Endothelial cell of umbilical vein (primary cell): ENCODE measurements around the gene NEK7. TPM values are rescaled to one million over a fixed set of nuclear protein-coding genes. Genes with fewer than 3 reads are reported as not detected.

ENCODE experiments used
- BruUV-seq: library from RNA; stranded (reverse); fragments of 400-500 nt; replicated peaks from 2 replicates; lab custom pipeline; 2021; lab: Mats Ljungman, UMichigan
- CTCF ChIA-PET: fragments of 300-600, 350-600 bp; sonication (Branson Sonifier 250); formaldehyde crosslinking; loops from one replicate; lab custom pipeline; 2021; ENCODE audit warnings: antibody characterized with exemption, inconsistent platforms; lab: Charles Lee
- POLR2A ChIA-PET: fragments of 300-600, 350-600 bp; sonication (Branson Sonifier 250); formaldehyde crosslinking; loops from one replicate; lab custom pipeline; 2021; ENCODE audit warnings: antibody characterized with exemption, inconsistent platforms; lab: Charles Lee
- DNase-seq: peaks from one replicate; pipeline ENCODE4 v3.0.0-alpha.2; 2011; ENCODE audit warnings: low read depth, low spot score
- FAIRE-seq: peaks from 2 replicates; lab custom pipeline; 2011; peaks lifted over from hg19 to GRCh38; lab: Jason Lieb, UNC
- H2AFZ ChIP-seq: 2 replicates; pipeline ENCODE4 v1.6.0; 2012; ENCODE audit warnings: low read depth, low read length, control low read depth, inconsistent platforms
- H3K27ac ChIP-seq: 2 replicates; pipeline ENCODE4 v1.5.1; 2011; ENCODE audit warnings: low read depth, mild to moderate bottlenecking, control low read depth, low read length, moderate library complexity; ENCODE audit not compliant: insufficient read depth
- H3K27me3 ChIP-seq, 2 experiments: 2 replicates each; pipeline versions ENCODE4 v1.6.0 to v1.6.1; 2011; ENCODE audit warnings: low read length in 2 of 2, mixed read lengths in 1 of 2; ENCODE audit not compliant: control insufficient read depth in 2 of 2, insufficient read depth in 2 of 2
- H3K36me3 ChIP-seq, 2 experiments: 2 replicates in 1 of 2; 3 replicates in 1 of 2; pipeline ENCODE4 v1.5.1; 2011; ENCODE audit warnings: low read length in 2 of 2, mild to moderate bottlenecking in 1 of 2, moderate library complexity in 1 of 2; ENCODE audit not compliant: control insufficient read depth in 2 of 2, insufficient read depth in 2 of 2; ENCODE audit errors: extremely low read depth in 1 of 2
- H3K4me1 ChIP-seq: 3 replicates; pipeline ENCODE4 v1.5.1; 2011; ENCODE audit warnings: mild to moderate bottlenecking, low read length; ENCODE audit not compliant: control insufficient read depth, insufficient read depth; ENCODE audit errors: extremely low read depth
- H3K4me2 ChIP-seq: 2 replicates; pipeline ENCODE4 v1.6.1; 2011; ENCODE audit warnings: low read length, control low read depth, mixed read lengths; ENCODE audit not compliant: insufficient read depth
- H3K4me3 ChIP-seq, 3 experiments: fragments of 200-600 bp in 1 of 3; sonication (generic), shearing (Covaris generic) in 1 of 3; replicated peaks in 1 of 3; 2 replicates each; pipeline ENCODE4 v1.5.1; 2011 to 2016; ENCODE audit warnings: control low read depth in 3 of 3, low read length in 3 of 3, mild to moderate bottlenecking in 2 of 3, inconsistent platforms in 1 of 3, low read depth in 1 of 3, moderate library complexity in 1 of 3; ENCODE audit not compliant: insufficient read depth in 1 of 3
- H3K79me2 ChIP-seq: 2 replicates; pipeline ENCODE4 v1.6.0; 2012; ENCODE audit warnings: low read length, inconsistent platforms; ENCODE audit not compliant: control insufficient read depth, insufficient read depth
- H3K9ac ChIP-seq: replicated peaks from 2 replicates; pipeline ENCODE3; 2011; ENCODE audit warnings: low read length, control low read depth; ENCODE audit not compliant: insufficient read depth; ENCODE audit errors: extremely low read depth
- H3K9me1 ChIP-seq: replicated peaks from 3 replicates; pipeline ENCODE4 v1.6.0; 2011; ENCODE audit warnings: mild to moderate bottlenecking, low read length; ENCODE audit not compliant: control insufficient read depth, insufficient read depth; ENCODE audit errors: extremely low read depth
- H3K9me3 ChIP-seq: replicated peaks from 2 replicates; pipeline ENCODE4 v1.5.1; 2012; ENCODE audit warnings: low read length, inconsistent platforms; ENCODE audit not compliant: control insufficient read depth, insufficient read depth
- H4K20me1 ChIP-seq: replicated peaks from 2 replicates; pipeline ENCODE3; 2011; ENCODE audit warnings: mild to moderate bottlenecking, low read length; ENCODE audit not compliant: control insufficient read depth, insufficient read depth; ENCODE audit errors: extremely low read depth
- EZH2 ChIP-seq: IDR thresholded peaks from 2 replicates; pipeline ENCODE4 v1.6.1; 2012; ENCODE audit warnings: borderline replicate concordance, low read depth, mild to moderate bottlenecking, moderate library complexity, low read length, inconsistent platforms; ENCODE audit not compliant: severe bottlenecking
- FOS ChIP-seq: IDR thresholded peaks from 2 replicates; pipeline ENCODE4 v1.6.1; 2011; ENCODE audit warnings: mild to moderate bottlenecking, low read length, moderate library complexity, borderline replicate concordance; ENCODE audit not compliant: insufficient read depth
- GATA2 ChIP-seq: IDR thresholded peaks from 2 replicates; pipeline ENCODE4 v1.7.0; 2011; ENCODE audit warnings: low read depth, mild to moderate bottlenecking, moderate library complexity, mixed read lengths, low read length; ENCODE audit not compliant: insufficient read length, insufficient read depth
- JUN ChIP-seq: IDR thresholded peaks from 2 replicates; pipeline ENCODE4 v1.6.1; 2011; ENCODE audit warnings: borderline replicate concordance, low read depth; ENCODE audit not compliant: insufficient read length, insufficient read depth
- MYC ChIP-seq: IDR thresholded peaks from one replicate; pipeline ENCODE4 v1.6.1; 2011; ENCODE audit warnings: mild to moderate bottlenecking, low read depth, low read length
- POLR2A ChIP-seq: IDR thresholded peaks from 2 replicates; pipeline ENCODE4 v1.6.1; 2012; ENCODE audit warnings: low read depth, mild to moderate bottlenecking, control low read depth, low read length
- POLR2AphosphoS5 ChIP-seq: IDR thresholded peaks from 2 replicates; pipeline ENCODE4 v1.6.1; 2012; ENCODE audit warnings: low read depth, mild to moderate bottlenecking, control low read depth, low read length, moderate library complexity; ENCODE audit not compliant: insufficient read depth
- dilution Hi-C: fragments of 300-500 bp; cut with MboI; formaldehyde crosslinking; loops from one replicate; pipeline ENCODE4 v1.15.0; 2019; ENCODE audit warnings: low sequenced_read_pairs; ENCODE audit not compliant: extremely low pct_ligation_motif_present
- intact Hi-C: fragments of 100-400 bp; cut with micrococcal nuclease; formaldehyde crosslinking; loops from one replicate; pipeline ENCODE4 v1.10.0; 2022
- polyA plus RNA-seq, 4 experiments: library from polyadenylated mRNA; depleted of rRNA in 3 of 4; stranded (reverse) in 3 of 4; unstranded in 1 of 4; fragments of >200 nt; gene quantifications; 2 replicates each; pipeline versions ENCODE4 v1.2.1 to v1.2.3, GENCODE V29; 2011 to 2012; ENCODE audit warnings: missing spikeins in 1 of 4
- total RNA-seq: library from RNA; stranded (reverse); gene quantifications from 2 replicates; pipeline ENCODE4 v1.2.3, GENCODE V29; 2021
- TF ChIP-seq, protein P1 (sequence below), 2 donors: IDR thresholded peaks; 1 replicate in 1 of 2; 2 replicates in 1 of 2; pipeline ENCODE4 v1.5.1; 2011; ENCODE audit warnings: low read length in 2 of 2, mild to moderate bottlenecking in 2 of 2, moderate library complexity in 2 of 2, control low read depth in 1 of 2, inconsistent platforms in 1 of 2, low read depth in 1 of 2; ENCODE audit not compliant: insufficient read depth in 1 of 2; ENCODE audit errors: extremely low read depth in 1 of 2
- TF ChIP-seq, protein P2 (sequence below): IDR thresholded peaks from 2 replicates; pipeline ENCODE4 v1.6.1; 2011; ENCODE audit not compliant: insufficient read depth, insufficient read length

NEK7 gene
- total and polyA plus RNA-seq, 2 donors (not counting 3 experiments of a cell fraction or from before 2014, with no cell fraction given), result 22.6 to 45.7 TPM

DNA sequence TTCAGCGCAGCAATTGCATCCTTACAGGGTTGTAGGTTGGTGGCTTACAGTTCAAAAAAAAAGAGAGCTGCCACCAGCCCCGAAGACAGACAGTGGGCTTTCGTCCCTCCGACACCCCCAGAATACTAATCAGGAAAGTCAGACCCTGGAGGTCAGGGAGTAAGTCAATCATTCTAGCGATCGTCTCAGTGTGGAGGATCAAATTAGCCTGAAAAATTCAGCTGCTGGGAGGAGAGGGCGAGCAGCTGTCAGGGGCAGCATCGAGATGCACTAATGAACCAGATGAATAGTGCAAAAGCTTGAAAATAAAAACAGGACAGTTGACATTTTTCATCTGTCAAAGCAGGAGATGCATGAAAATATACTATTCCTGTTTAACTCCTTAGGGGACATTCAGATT is 138.4 kb downstream of the NEK7 start:
- no peak overlapping the region for H2AFZ ChIP-seq
- no peak overlapping the region for H3K4me2 ChIP-seq
- peaks cover 0 to 4% of the 10 kb centered on the region in 2 experiments for H3K36me3 ChIP-seq
- FAIRE-seq (no peak), DNase-seq (no peak)
- H3K79me2 ChIP-seq, result peaks cover 2% of the 10 kb centered on the region
- H3K4me1 ChIP-seq, result no peaks in the 10 kb centered on the region
- TF ChIP-seq GATA2 (no peak), POLR2A (no peak), POLR2AphosphoS5 (no peak), EZH2 (no peak), FOS (no peak), MYC (no peak), JUN (no peak)
- TF ChIP-seq, protein P1, sequence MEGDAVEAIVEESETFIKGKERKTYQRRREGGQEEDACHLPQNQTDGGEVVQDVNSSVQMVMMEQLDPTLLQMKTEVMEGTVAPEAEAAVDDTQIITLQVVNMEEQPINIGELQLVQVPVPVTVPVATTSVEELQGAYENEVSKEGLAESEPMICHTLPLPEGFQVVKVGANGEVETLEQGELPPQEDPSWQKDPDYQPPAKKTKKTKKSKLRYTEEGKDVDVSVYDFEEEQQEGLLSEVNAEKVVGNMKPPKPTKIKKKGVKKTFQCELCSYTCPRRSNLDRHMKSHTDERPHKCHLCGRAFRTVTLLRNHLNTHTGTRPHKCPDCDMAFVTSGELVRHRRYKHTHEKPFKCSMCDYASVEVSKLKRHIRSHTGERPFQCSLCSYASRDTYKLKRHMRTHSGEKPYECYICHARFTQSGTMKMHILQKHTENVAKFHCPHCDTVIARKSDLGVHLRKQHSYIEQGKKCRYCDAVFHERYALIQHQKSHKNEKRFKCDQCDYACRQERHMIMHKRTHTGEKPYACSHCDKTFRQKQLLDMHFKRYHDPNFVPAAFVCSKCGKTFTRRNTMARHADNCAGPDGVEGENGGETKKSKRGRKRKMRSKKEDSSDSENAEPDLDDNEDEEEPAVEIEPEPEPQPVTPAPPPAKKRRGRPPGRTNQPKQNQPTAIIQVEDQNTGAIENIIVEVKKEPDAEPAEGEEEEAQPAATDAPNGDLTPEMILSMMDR (IDR thresholded peaks at IDR 0.05; ENCODE audit: extremely low read depth in 1 of 2, insufficient read depth in 1 of 2, low read depth in 1 of 2, low read length in 2 of 2), result no peak
- TF ChIP-seq, protein P2, sequence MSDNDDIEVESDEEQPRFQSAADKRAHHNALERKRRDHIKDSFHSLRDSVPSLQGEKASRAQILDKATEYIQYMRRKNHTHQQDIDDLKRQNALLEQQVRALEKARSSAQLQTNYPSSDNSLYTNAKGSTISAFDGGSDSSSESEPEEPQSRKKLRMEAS, result no peak
- H3K9me1 ChIP-seq, result no peaks in the 10 kb centered on the region
- CTCF ChIA-PET, result interaction anchor here (0.9 to 1.4 kb wide), 2 partner anchors 9 to 223 kb away, joined by 3 to 4 read pairs; no protein-coding TSS in a partner anchor
- POLR2A ChIA-PET, result no interaction called here
- dilution Hi-C loops, result no loop called here
- no peak overlapping the region for H3K4me3 ChIP-seq
- H3K9ac ChIP-seq, result no peak overlapping the region
- intact Hi-C loops, result no loop called here
- no TSS peak for BruUV-seq
- H3K27me3 ChIP-seq, result no peaks in the 10 kb centered on the region
- no peak overlapping the region for H3K27ac ChIP-seq
- H4K20me1 ChIP-seq, result no peaks in the 10 kb centered on the region
- H3K9me3 ChIP-seq, result no peaks in the 10 kb centered on the region
